HL-60 (cell line): ENCODE measurements around the gene APC2.
A peak's percentile ranks its signal among the peaks of the same experiment; 100 is the strongest.

Experiments
- DNase-seq, 2 experiments: peaks; one replicate each; pipeline ENCODE4 v3.0.0-alpha.2; 2010 to 2020; ENCODE audit warnings: low read depth in 1 of 2, low spot score in 1 of 2
- H3K27ac ChIP-seq: fragments of 250-450 bp; sonication (Bioruptor Pico); replicated peaks from 2 replicates; pipeline ENCODE4 v1.5.1; 2020; ENCODE audit warnings: mild to moderate bottlenecking, moderate library complexity
- H3K27me3 ChIP-seq: fragments of 250-450 bp; sonication (Bioruptor Pico); 2 replicates; pipeline ENCODE4 v1.5.1; 2021; ENCODE audit warnings: mild to moderate bottlenecking, moderate library complexity; ENCODE audit not compliant: insufficient read depth, poor library complexity, severe bottlenecking
- H3K4me3 ChIP-seq: replicated peaks from 2 replicates; pipeline ENCODE4 v1.5.1; 2011; ENCODE audit warnings: mild to moderate bottlenecking, control low read depth, low read length; ENCODE audit not compliant: insufficient read depth
- CTCF ChIP-seq: IDR thresholded peaks from one replicate; pipeline ENCODE4 v1.5.1; 2011; ENCODE audit warnings: low read length, control low read depth, inconsistent platforms; ENCODE audit not compliant: insufficient read depth
- GABPA ChIP-seq: IDR thresholded peaks from 2 replicates; pipeline ENCODE4 v1.6.1; 2012; ENCODE audit warnings: low read depth
- POLR2AphosphoS5 ChIP-seq: IDR thresholded peaks from 2 replicates; pipeline ENCODE4 v1.6.1; 2012; ENCODE audit warnings: low read depth
- REST ChIP-seq: IDR thresholded peaks from 2 replicates; pipeline ENCODE4 v1.6.1; 2012; ENCODE audit warnings: low read depth; ENCODE audit not compliant: insufficient replicate concordance
- SPI1 ChIP-seq: IDR thresholded peaks from 2 replicates; pipeline ENCODE4 v1.6.1; 2012; ENCODE audit warnings: low read depth, mild to moderate bottlenecking, borderline replicate concordance

The APC2 gene

DNA sequence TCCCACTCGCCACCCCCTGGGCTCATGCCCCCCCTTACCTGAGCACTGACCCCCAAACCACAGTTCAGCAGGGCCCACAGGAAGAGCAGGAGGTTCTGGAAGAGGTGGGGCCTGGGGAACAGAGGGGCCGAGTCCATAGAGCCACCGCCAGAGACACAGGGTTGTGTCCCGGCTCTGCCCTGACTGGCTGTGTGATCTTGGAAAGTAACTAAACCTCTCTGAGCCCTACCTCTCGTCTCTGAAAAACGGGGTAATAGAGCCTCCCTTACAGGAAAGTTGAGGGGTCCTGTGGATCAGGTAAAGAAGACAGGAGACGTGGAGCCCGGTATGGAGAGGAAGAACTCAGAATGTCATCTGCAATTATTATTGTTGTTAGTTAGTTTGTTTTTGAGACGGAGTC lies 60.9 kb downstream of the APC2 start:
- TF ChIP-seq REST (no peak), POLR2AphosphoS5 (no peak), CTCF (no peak), SPI1 (no peak)
- no peak for DNase-seq
- no peak overlapping the region for H3K4me3 ChIP-seq
- H3K27me3 ChIP-seq, result peaks cover 24% of the 10 kb centered on the region
- H3K27ac ChIP-seq, result no peak overlapping the region

- DNase-seq, result no peak
- H3K27ac ChIP-seq, result no peak overlapping the region
- no peak overlapping the region for H3K4me3 ChIP-seq
- no peak for TF ChIP-seq CTCF
- TF ChIP-seq REST, result no peak
- H3K27me3 ChIP-seq, result peaks cover 24% of the 10 kb centered on the region
Observed at GRCh38 chr19:1511318-1512317, 61.7 kb downstream of the APC2 start.

DNA sequence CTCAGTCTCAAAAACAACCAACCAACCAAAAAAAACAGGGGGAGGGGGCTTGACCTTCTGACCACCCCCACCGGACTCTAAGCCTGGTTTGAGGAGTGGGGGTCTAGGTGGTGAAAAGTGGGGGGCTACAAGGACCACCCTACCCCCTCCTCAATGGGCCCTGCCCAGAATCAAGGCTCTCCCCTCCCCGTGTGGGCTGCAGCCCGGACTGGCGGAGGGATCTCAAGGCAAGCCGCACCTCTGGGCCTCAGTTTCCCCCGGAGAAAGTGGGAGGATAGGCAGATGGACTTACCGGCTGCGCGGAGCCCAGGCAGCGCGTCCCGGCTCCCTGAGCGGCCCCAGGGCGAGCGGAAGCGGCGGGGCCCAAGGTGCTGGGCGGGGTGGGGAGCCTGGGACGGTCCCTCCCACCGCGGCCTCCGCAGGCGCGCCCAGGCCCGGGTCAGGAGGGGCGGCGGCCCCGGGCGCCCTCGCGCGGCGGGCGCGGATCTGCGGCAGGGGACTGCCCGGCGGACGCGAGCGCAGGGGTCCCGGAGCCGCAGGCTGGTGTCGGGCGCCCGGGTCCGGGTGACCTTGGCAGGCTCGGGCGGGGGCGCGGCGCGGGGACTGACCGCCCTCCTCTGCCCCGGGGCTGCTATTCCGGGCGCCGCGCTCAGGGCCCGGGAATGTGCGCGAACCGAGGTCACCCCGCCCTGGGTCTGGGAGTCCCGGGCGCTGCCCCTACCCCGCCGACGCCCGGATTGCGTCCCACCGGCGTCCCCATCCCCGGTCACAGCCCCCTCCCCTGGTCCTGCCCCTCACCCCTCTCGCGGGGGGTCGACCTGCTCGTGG lies 63.0 kb downstream of the APC2 start, which contains the start of gene ADAMTSL5:
Gene ADAMTSL5 (minus strand): TSS at position 349 of the 828 bp plus-strand sequence. CDS start 2,076 bp downstream, outside the sequence.
- Histone ChIP-seq H3K4me3 (no peak within 1 kb of the TSS; the same call in 1 of the 2 replicates), H3K27ac (no peak within 1 kb of the TSS), H3K27me3 (peaks cover 24% of the 10 kb centered on the region)
- DNase-seq, result peak in 1 of 2 experiments; percentile 20
- TF ChIP-seq GABPA (no peak), REST (no peak), POLR2AphosphoS5 (no peak), CTCF (no peak), SPI1 (no peak)
